Esophagus muscularis mucosa (tissue), 4 donors: ENCODE measurements around the gene RBM44. TPM values are rescaled to one million over a fixed set of nuclear protein-coding genes. Genes with fewer than 3 reads are reported as not detected.

Source experiments
- DNase-seq: peaks from one replicate; pipeline ENCODE4 v3.0.0-alpha.2; 2017; ENCODE audit errors: extremely low spot score
- H3K27ac ChIP-seq, 4 donors: fragments of 200-600 bp; sonication (generic); replicated peaks in 1 of 4; 1 replicate in 3 of 4; 2 replicates in 1 of 4; pipeline ENCODE4 v1.5.1; 2016 to 2019; ENCODE audit warnings: mild to moderate bottlenecking in 1 of 4
- H3K27me3 ChIP-seq, 4 donors: fragments of 200-600 bp; sonication (generic); one replicate each; pipeline versions ENCODE4 v1.5.1 to v1.6.0; 2016 to 2019
- H3K36me3 ChIP-seq, 4 donors: fragments of 200-600 bp; sonication (generic); one replicate each; pipeline ENCODE4 v1.5.1; 2016 to 2019
- H3K4me1 ChIP-seq, 4 donors: fragments of 200-600 bp; sonication (generic); one replicate each; pipeline ENCODE4 v1.5.1; 2016 to 2019
- H3K4me3 ChIP-seq, 4 donors: fragments of 200-600 bp; sonication (generic); 1 replicate in 2 of 4; 2 replicates in 2 of 4; pipeline ENCODE4 v1.5.1; 2016 to 2019; ENCODE audit warnings: mild to moderate bottlenecking in 4 of 4, moderate library complexity in 1 of 4
- H3K9me3 ChIP-seq, 4 donors: fragments of 200-600 bp; sonication (generic); 1 replicate in 3 of 4; 2 replicates in 1 of 4; pipeline ENCODE4 v1.5.1; 2016 to 2019
- CTCF ChIP-seq, 3 experiments: fragments of 200-600 bp in 2 of 3; fragments of 450-650 bp in 1 of 3; sonication (generic) in 2 of 3; IDR thresholded peaks; one replicate each; pipeline ENCODE4 v1.5.1; 2017 to 2019; ENCODE audit warnings: antibody characterized with exemption in 3 of 3, mild to moderate bottlenecking in 2 of 3, moderate library complexity in 1 of 3
- EP300 ChIP-seq: sonication (generic); formaldehyde crosslinking; IDR thresholded peaks from one replicate; pipeline ENCODE4 v1.6.1; 2017; ENCODE audit warnings: antibody characterized with exemption
- POLR2A ChIP-seq: fragments of 450-650 bp; IDR thresholded peaks from one replicate; pipeline ENCODE4 v1.6.1; 2017; ENCODE audit warnings: antibody characterized with exemption, moderate library complexity, mild to moderate bottlenecking, low read depth
- POLR2AphosphoS5 ChIP-seq, 2 donors: sonication (generic); formaldehyde crosslinking; IDR thresholded peaks; one replicate each; pipeline ENCODE4 v1.6.1; 2017; ENCODE audit warnings: antibody characterized with exemption in 2 of 2
- WGBS: methylation state at CpG from one replicate; pipeline ENCODE4 v1.1.5; 2018; 5-methylcytosine and 5-hydroxymethylcytosine counted together
- intact Hi-C: fragments of 100-400 bp; cut with DNase I; formaldehyde crosslinking; loops from one replicate; pipeline ENCODE4 v1.15.1; 2023
- total RNA-seq, 4 donors: library from RNA; depleted of rRNA; stranded (reverse); fragments of >200 nt; gene quantifications; one replicate each; pipeline versions ENCODE4 v1.1.0 to v1.2.1, GENCODE V29; 2016

Gene RBM44
- total RNA-seq, 4 donors from 2014 or later, result 0.42 to 0.99 (median 0.61) TPM

- Histone ChIP-seq H3K27ac (peak overlapping the region; percentile 82 to 95 (median 93)), H3K4me3 (no peak overlapping the region), H3K4me1 (peaks cover 50 to 80% (median 71%) of the 10 kb centered on the region in 4 donors), H3K9me3 (no peaks in the 10 kb centered on the region), H3K27me3 (no peaks in the 10 kb centered on the region), H3K36me3 (peaks cover 0 to 8% (median 5%) of the 10 kb centered on the region in 4 donors)
- DNase-seq, result no peak
- intact Hi-C loops, result no loop called here
- WGBS, result 86% methylated on average over 13 of the region's 23 CpGs
- TF ChIP-seq EP300, result no peak
- no peak for TF ChIP-seq POLR2AphosphoS5 (IDR thresholded peaks at IDR 0.05)
- no peak for TF ChIP-seq CTCF (IDR thresholded peaks at IDR 0.05)
- no peak for TF ChIP-seq POLR2A
Observed at GRCh38 chr2:237876951-237877491, 78.4 kb downstream of the RBM44 start.

GRCh38 chr2:237877576-237878307, 79.2 kb downstream of the RBM44 start:
- 94% methylated on average over 7 of the region's 25 CpGs for WGBS
- intact Hi-C loops, result no loop called here
- no peak overlapping the region for H3K4me3 ChIP-seq
- H3K4me1 ChIP-seq, result peaks cover 46 to 80% (median 68%) of the 10 kb centered on the region in 4 donors
- no peaks in the 10 kb centered on the region for H3K27me3 ChIP-seq
- no peaks in the 10 kb centered on the region for H3K9me3 ChIP-seq
- peaks cover 0 to 8% (median 8%) of the 10 kb centered on the region in 4 donors for H3K36me3 ChIP-seq
- TF ChIP-seq POLR2AphosphoS5 (IDR thresholded peaks at IDR 0.05) (no peak), EP300 (no peak), CTCF (IDR thresholded peaks at IDR 0.05) (no peak), POLR2A (no peak)
- no peak for DNase-seq
- H3K27ac ChIP-seq, result peak overlapping the region; percentile 82 to 95 (median 93)

- intact Hi-C loops, result no loop called here
- Histone ChIP-seq H3K4me3 (no peak overlapping the region), H3K36me3 (peaks cover 0 to 8% (median 8%) of the 10 kb centered on the region in 4 donors), H3K4me1 (peaks cover 45 to 80% (median 68%) of the 10 kb centered on the region in 4 donors), H3K27me3 (no peaks in the 10 kb centered on the region), H3K9me3 (no peaks in the 10 kb centered on the region), H3K27ac (peak overlapping the region; percentile 82 to 95 (median 93))
- TF ChIP-seq CTCF (IDR thresholded peaks at IDR 0.05), result no peak
- TF ChIP-seq EP300, result no peak
- no peak for TF ChIP-seq POLR2AphosphoS5 (IDR thresholded peaks at IDR 0.05)
- WGBS, result 84% methylated on average over 11 of the region's 14 CpGs
- no peak for DNase-seq
Observed at GRCh38 chr2:237878321-237879057, 79.9 kb downstream of the RBM44 start.

- 82% methylated on average over 5 of the region's 5 CpGs for WGBS
- no peak overlapping the region for H3K4me3 ChIP-seq
- TF ChIP-seq POLR2AphosphoS5 (IDR thresholded peaks at IDR 0.05), result no peak
- no peak for TF ChIP-seq EP300
- TF ChIP-seq CTCF (IDR thresholded peaks at IDR 0.05), result no peak
- no peak for TF ChIP-seq POLR2A
- intact Hi-C loops, result no loop called here
- no peaks in the 10 kb centered on the region for H3K9me3 ChIP-seq
- H3K27ac ChIP-seq, result peak overlapping the region; percentile 82 to 95 (median 93)
- no peak for DNase-seq
- no peaks in the 10 kb centered on the region for H3K27me3 ChIP-seq
- peaks cover 40 to 80% (median 68%) of the 10 kb centered on the region in 4 donors for H3K4me1 ChIP-seq
- H3K36me3 ChIP-seq, result peaks cover 0 to 8% (median 8%) of the 10 kb centered on the region in 4 donors
Observed at GRCh38 chr2:237879058-237879430, 80.5 kb downstream of the RBM44 start.
